Measurements from ENCODE around the gene HBS1L. TPM values are rescaled to one million over a fixed set of nuclear protein-coding genes. Genes with fewer than 3 reads are reported as not detected.

HBS1L gene
- polyA plus RNA-seq, 1 of the 3 experiments (the other 2 are of a cell fraction), result 19.0 TPM

- Histone ChIP-seq H4K20me1 (ENCODE audit: insufficient read depth) (peaks cover 7% of the 10 kb centered on the region; the same call in 1 of the 2 replicates), H3K27ac (ENCODE audit: low read depth in 2 of 2, low read length in 1 of 2) (no peak overlapping the region), H3K9ac (no peak overlapping the region), H2AFZ (ENCODE audit: low read depth) (no peak overlapping the region), H3F3A (replicated peaks; ENCODE audit: insufficient read depth) (no peaks in the 10 kb centered on the region), H3K4me3 (ENCODE audit: low read depth in 2 of 2, low read length in 1 of 2) (no peak overlapping the region), H3K9me3 (no peaks in the 10 kb centered on the region), H3K4me2 (peak overlapping the region; percentile 81; the same call in 1 of the 2 replicates), H3K79me2 (ENCODE audit: insufficient read depth) (peaks cover 65% of the 10 kb centered on the region), H3K36me3 (replicated peaks in 1 of 2; ENCODE audit: control insufficient read depth in 1 of 2, insufficient read depth in 2 of 2, low read length in 1 of 2) (peaks cover 6 to 24% of the 10 kb centered on the region in 2 experiments), H3K4me1 (ENCODE audit: control insufficient read depth in 1 of 2, insufficient read depth in 2 of 2, low read depth in 1 of 2, low read length in 1 of 2) (peaks cover 0 to 10% of the 10 kb centered on the region in 2 experiments; a peak in 2 of 4 replicates), H3K27me3 (ENCODE audit: insufficient read depth) (no peaks in the 10 kb centered on the region), H3K9me2 (no peaks in the 10 kb centered on the region)
- TF ChIP-seq REST (IDR thresholded peaks at IDR 0.05; ENCODE audit: low read depth, low read length), result no peak
- TF ChIP-seq NRF1 (IDR thresholded peaks at IDR 0.05; ENCODE audit: low read depth, low read length), result no peak
- no peak for TF ChIP-seq FOSL2 (IDR thresholded peaks at IDR 0.05; ENCODE audit: borderline replicate concordance, low read depth)
- no peak for TF ChIP-seq EZH2phosphoT487 (IDR thresholded peaks at IDR 0.05; ENCODE audit: borderline replicate concordance, low read depth)
- no peak for TF ChIP-seq ZBTB33 (IDR thresholded peaks at IDR 0.05; ENCODE audit: borderline replicate concordance, low read depth)
- TF ChIP-seq IRF3 (IDR thresholded peaks at IDR 0.05; ENCODE audit: low read depth, low read length), result no peak
- WGBS (ENCODE audit: low lambda C conversion rate), result 65% methylated on average over 3 of the region's 3 CpGs
- no peak for DNase-seq
- CTCF ChIA-PET, result interaction anchor here (0.9 kb wide), 1 partner anchor 112 kb away, joined by 3 read pairs; no protein-coding TSS in a partner anchor
- POLR2A ChIA-PET, result no interaction called here
Measured at GRCh38 chr6:135052939-135053338, 1.7 kb downstream of the HBS1L start.

GRCh38 chr6:135048915-135049314 is 5.7 kb downstream of the HBS1L start:
- WGBS (ENCODE audit: low lambda C conversion rate), result 100% methylated on average over 2 of the region's 2 CpGs
- Histone ChIP-seq H4K20me1 (ENCODE audit: insufficient read depth) (peaks cover 7% of the 10 kb centered on the region; the same call in 1 of the 2 replicates), H3K27ac (ENCODE audit: low read depth in 2 of 2, low read length in 1 of 2) (no peak overlapping the region), H3K4me3 (ENCODE audit: low read depth in 2 of 2, low read length in 1 of 2) (no peak overlapping the region), H3K79me2 (ENCODE audit: insufficient read depth) (peaks cover 92% of the 10 kb centered on the region), H3K9me3 (no peaks in the 10 kb centered on the region), H2AFZ (ENCODE audit: low read depth) (no peak overlapping the region), H3K4me1 (ENCODE audit: control insufficient read depth in 1 of 2, insufficient read depth in 2 of 2, low read depth in 1 of 2, low read length in 1 of 2) (peaks cover 0 to 10% of the 10 kb centered on the region in 2 experiments; a peak in 2 of 4 replicates), H3K9me2 (no peaks in the 10 kb centered on the region), H3K9ac (no peak overlapping the region), H3K36me3 (replicated peaks in 1 of 2; ENCODE audit: control insufficient read depth in 1 of 2, insufficient read depth in 2 of 2, low read length in 1 of 2) (peaks cover 6 to 36% of the 10 kb centered on the region in 2 experiments), H3F3A (replicated peaks; ENCODE audit: insufficient read depth) (no peaks in the 10 kb centered on the region), H3K4me2 (no peak overlapping the region), H3K27me3 (ENCODE audit: insufficient read depth) (no peaks in the 10 kb centered on the region)
- no peak for TF ChIP-seq TAF1 (IDR thresholded peaks at IDR 0.05; ENCODE audit: borderline replicate concordance, low read depth, low read length)
- no peak for TF ChIP-seq MXI1 (IDR thresholded peaks at IDR 0.05; ENCODE audit: low read depth, low read length)
- TF ChIP-seq YY1 (IDR thresholded peaks at IDR 0.05; ENCODE audit: low read depth), result no peak
- ChIA-PET CTCF (no interaction called here), POLR2A (no interaction called here)
- DNase-seq, result no peak
